ENCODE data around the gene C3AR1.
A peak's percentile ranks its signal among the peaks of the same experiment; 100 is the strongest.

Gene C3AR1

DNA sequence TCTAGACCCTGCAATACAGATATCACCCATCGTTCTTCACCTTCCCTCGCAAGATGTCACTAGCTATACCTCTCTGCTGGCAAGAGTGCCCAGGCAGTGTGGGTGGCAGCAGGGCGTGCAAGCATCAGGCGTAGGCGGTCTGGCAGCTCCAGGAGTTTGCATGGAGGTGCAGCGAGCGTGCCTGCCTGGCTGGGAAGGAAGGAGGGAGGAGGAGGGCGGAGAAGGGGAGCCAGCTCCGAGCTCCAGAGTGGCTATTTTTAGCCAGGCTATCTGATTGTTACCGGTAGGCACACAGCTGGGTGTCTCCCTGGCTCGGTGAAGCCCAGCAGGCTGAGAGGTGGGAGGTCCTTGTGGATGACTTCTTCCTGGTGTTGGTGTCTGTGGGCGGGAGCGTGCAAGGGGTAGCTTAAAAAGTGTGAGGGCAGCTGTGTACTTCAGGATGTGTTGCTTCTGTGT lies 27.5 kb downstream of the C3AR1 start:
- Histone ChIP-seq H3K9me3 (replicated peaks in 1 of 2; ENCODE audit: control insufficient read depth in 2 of 2, insufficient read depth in 1 of 2, low read depth in 1 of 2, low read length in 2 of 2) (no peaks in the 10 kb centered on the region), H3K36me3 (replicated peaks in 1 of 2; ENCODE audit: control insufficient read depth in 2 of 2, insufficient read depth in 2 of 2, low read length in 2 of 2) (peaks cover 6 to 36% of the 10 kb centered on the region in 2 donors), H3K18ac (ENCODE audit: low read length) (peak overlapping the region; percentile 78), H3K14ac (ENCODE audit: low read length) (no peak overlapping the region), H3K27me3 (ENCODE audit: control insufficient read depth in 3 of 3, insufficient read depth in 3 of 3, low read depth in 1 of 3, low read length in 3 of 3) (no peaks in the 10 kb centered on the region), H3K4ac (ENCODE audit: low read length) (no peak overlapping the region), H3K4me1 (ENCODE audit: control insufficient read depth in 2 of 2, insufficient read depth in 1 of 2, low read depth in 1 of 2, low read length in 2 of 2) (peaks cover 17 to 19% of the 10 kb centered on the region in 2 donors), H3K23ac (ENCODE audit: low read depth, low read length, poor library complexity) (no peak overlapping the region), H2BK15ac (ENCODE audit: low read length) (peak overlapping the region; percentile 12), H3K4me2 (ENCODE audit: insufficient read depth, low read length, poor library complexity, severe bottlenecking) (peak overlapping the region; percentile 59), H2BK12ac (ENCODE audit: low read length) (peak overlapping the region; percentile 51), H3K9ac (ENCODE audit: low read depth, low read length, poor library complexity) (no peak overlapping the region), H4K91ac (ENCODE audit: low read depth, low read length, poor library complexity) (no peak overlapping the region), H2BK120ac (ENCODE audit: low read depth, low read length) (no peak overlapping the region), H3K4me3 (ENCODE audit: low read length in 2 of 2) (peak overlapping the region in 1 of 2 donors; percentile 31), H4K8ac (ENCODE audit: low read depth, low read length) (no peak overlapping the region), H2BK5ac (ENCODE audit: low read length) (peak overlapping the region; percentile 9), H3K27ac (replicated peaks; ENCODE audit: low read length) (peak overlapping the region; percentile 11), H3K79me1 (ENCODE audit: low read depth, low read length) (no peaks in the 10 kb centered on the region), H2AFZ (ENCODE audit: low read length) (no peak overlapping the region), H2AK5ac (ENCODE audit: low read depth, low read length) (no peak overlapping the region)
- WGBS, 2 donors (ENCODE audit: extremely low coverage in 2 of 2, insufficient read length in 2 of 2, insufficient replicate concordance in 1 of 2) = no CpG with 5 or more reads among the region's 13 CpGs
- DNase-seq (ENCODE audit: low spot score) = peak; percentile 27

DNA sequence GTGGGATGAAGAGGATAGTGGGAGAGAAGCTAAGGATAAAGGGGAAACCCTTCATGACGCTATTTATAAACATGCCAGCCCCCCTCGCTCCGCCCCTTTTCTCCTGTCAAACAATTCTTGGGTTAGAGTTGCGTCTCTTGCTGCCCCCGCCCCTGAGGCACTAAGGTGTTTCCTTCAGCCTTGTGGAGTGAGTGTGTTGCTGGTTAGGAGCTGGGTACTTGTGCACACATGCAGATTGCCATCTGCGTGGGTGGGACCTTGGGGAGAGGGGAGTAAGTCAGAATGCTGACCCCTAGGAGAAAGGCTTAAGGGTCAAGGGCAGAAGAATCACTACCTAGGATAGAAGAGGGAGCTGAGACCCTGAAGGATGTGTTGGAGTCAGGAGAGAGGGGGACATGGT lies 28.2 kb downstream of the C3AR1 start:
- Histone ChIP-seq H3K18ac (ENCODE audit: low read length) (no peak overlapping the region), H3K4ac (ENCODE audit: low read length) (no peak overlapping the region), H3K23ac (ENCODE audit: low read depth, low read length, poor library complexity) (no peak overlapping the region), H2AK5ac (ENCODE audit: low read depth, low read length) (no peak overlapping the region), H3K9me3 (replicated peaks in 1 of 2; ENCODE audit: control insufficient read depth in 2 of 2, insufficient read depth in 1 of 2, low read depth in 1 of 2, low read length in 2 of 2) (no peaks in the 10 kb centered on the region), H3K14ac (ENCODE audit: low read length) (no peak overlapping the region), H3K27me3 (ENCODE audit: control insufficient read depth in 3 of 3, insufficient read depth in 3 of 3, low read depth in 1 of 3, low read length in 3 of 3) (no peaks in the 10 kb centered on the region), H2AFZ (ENCODE audit: low read length) (no peak overlapping the region), H3K79me1 (ENCODE audit: low read depth, low read length) (peaks cover 1% of the 10 kb centered on the region), H2BK15ac (ENCODE audit: low read length) (no peak overlapping the region), H2BK12ac (ENCODE audit: low read length) (no peak overlapping the region), H3K27ac (replicated peaks; ENCODE audit: low read length) (no peak overlapping the region), H4K91ac (ENCODE audit: low read depth, low read length, poor library complexity) (no peak overlapping the region), H3K36me3 (replicated peaks in 1 of 2; ENCODE audit: control insufficient read depth in 2 of 2, insufficient read depth in 2 of 2, low read length in 2 of 2) (peaks cover 2 to 31% of the 10 kb centered on the region in 2 donors), H4K8ac (ENCODE audit: low read depth, low read length) (no peak overlapping the region), H3K4me1 (ENCODE audit: control insufficient read depth in 2 of 2, insufficient read depth in 1 of 2, low read depth in 1 of 2, low read length in 2 of 2) (peaks cover 20 to 23% of the 10 kb centered on the region in 2 donors), H3K9ac (ENCODE audit: low read depth, low read length, poor library complexity) (no peak overlapping the region), H3K4me2 (ENCODE audit: insufficient read depth, low read length, poor library complexity, severe bottlenecking) (no peak overlapping the region), H3K4me3 (ENCODE audit: low read length in 2 of 2) (no peak overlapping the region), H2BK120ac (ENCODE audit: low read depth, low read length) (no peak overlapping the region), H2BK5ac (ENCODE audit: low read length) (no peak overlapping the region)
- no peak for DNase-seq (ENCODE audit: low spot score)
- WGBS, 2 donors (ENCODE audit: extremely low coverage in 2 of 2, insufficient read length in 2 of 2, insufficient replicate concordance in 1 of 2) = no CpG with 5 or more reads among the region's 6 CpGs

DNA sequence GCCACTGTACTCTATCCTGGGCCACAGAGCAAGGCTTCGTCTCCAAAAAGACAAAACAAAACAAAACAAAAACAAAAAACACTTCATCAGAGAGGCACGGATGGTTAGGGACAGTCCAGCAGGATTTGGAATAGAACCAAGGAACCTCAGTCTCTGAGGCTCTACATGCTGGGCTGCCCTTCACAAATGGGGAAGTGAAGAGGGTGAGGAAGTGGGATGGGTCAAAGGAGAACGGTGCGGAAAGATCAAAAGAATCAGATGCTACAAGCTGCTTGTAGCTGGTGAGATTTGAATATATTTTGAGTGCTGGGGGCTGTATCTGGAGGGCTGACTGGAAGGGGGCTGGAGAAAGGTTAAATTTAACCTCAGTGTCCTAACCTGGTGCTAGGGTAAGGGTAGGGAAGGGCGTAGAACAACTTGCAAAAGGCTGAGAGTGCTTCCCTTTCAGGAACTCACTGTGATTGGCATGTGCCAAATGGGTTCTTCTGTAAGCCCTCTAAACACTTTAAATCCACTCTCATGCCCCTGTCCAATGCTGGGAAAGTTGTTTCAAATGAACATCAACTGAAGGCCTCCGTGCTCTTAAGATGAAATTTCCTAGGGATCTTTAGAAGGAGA lies 29.0 kb downstream of the C3AR1 start:
- Histone ChIP-seq H2BK5ac (ENCODE audit: low read length) (no peak overlapping the region), H4K91ac (ENCODE audit: low read depth, low read length, poor library complexity) (no peak overlapping the region), H3K27me3 (ENCODE audit: control insufficient read depth in 3 of 3, insufficient read depth in 3 of 3, low read depth in 1 of 3, low read length in 3 of 3) (no peaks in the 10 kb centered on the region), H3K4me2 (ENCODE audit: insufficient read depth, low read length, poor library complexity, severe bottlenecking) (no peak overlapping the region), H3K23ac (ENCODE audit: low read depth, low read length, poor library complexity) (no peak overlapping the region), H2BK12ac (ENCODE audit: low read length) (no peak overlapping the region), H2AFZ (ENCODE audit: low read length) (no peak overlapping the region), H2BK120ac (ENCODE audit: low read depth, low read length) (no peak overlapping the region), H3K9me3 (replicated peaks in 1 of 2; ENCODE audit: control insufficient read depth in 2 of 2, insufficient read depth in 1 of 2, low read depth in 1 of 2, low read length in 2 of 2) (no peaks in the 10 kb centered on the region), H3K36me3 (replicated peaks in 1 of 2; ENCODE audit: control insufficient read depth in 2 of 2, insufficient read depth in 2 of 2, low read length in 2 of 2) (peaks cover 2 to 24% of the 10 kb centered on the region in 2 donors), H3K27ac (replicated peaks; ENCODE audit: low read length) (no peak overlapping the region), H3K4ac (ENCODE audit: low read length) (no peak overlapping the region), H2BK15ac (ENCODE audit: low read length) (no peak overlapping the region), H3K9ac (ENCODE audit: low read depth, low read length, poor library complexity) (no peak overlapping the region), H4K8ac (ENCODE audit: low read depth, low read length) (no peak overlapping the region), H3K79me1 (ENCODE audit: low read depth, low read length) (peaks cover 1% of the 10 kb centered on the region), H3K18ac (ENCODE audit: low read length) (no peak overlapping the region), H3K4me1 (ENCODE audit: control insufficient read depth in 2 of 2, insufficient read depth in 1 of 2, low read depth in 1 of 2, low read length in 2 of 2) (peaks cover 20 to 23% of the 10 kb centered on the region in 2 donors), H3K4me3 (ENCODE audit: low read length in 2 of 2) (no peak overlapping the region), H3K14ac (ENCODE audit: low read length) (no peak overlapping the region), H2AK5ac (ENCODE audit: low read depth, low read length) (no peak overlapping the region)
- no CpG with 5 or more reads among the region's 6 CpGs for WGBS, 2 donors (ENCODE audit: extremely low coverage in 2 of 2, insufficient read length in 2 of 2, insufficient replicate concordance in 1 of 2)
- DNase-seq (ENCODE audit: low spot score) = no peak

DNA sequence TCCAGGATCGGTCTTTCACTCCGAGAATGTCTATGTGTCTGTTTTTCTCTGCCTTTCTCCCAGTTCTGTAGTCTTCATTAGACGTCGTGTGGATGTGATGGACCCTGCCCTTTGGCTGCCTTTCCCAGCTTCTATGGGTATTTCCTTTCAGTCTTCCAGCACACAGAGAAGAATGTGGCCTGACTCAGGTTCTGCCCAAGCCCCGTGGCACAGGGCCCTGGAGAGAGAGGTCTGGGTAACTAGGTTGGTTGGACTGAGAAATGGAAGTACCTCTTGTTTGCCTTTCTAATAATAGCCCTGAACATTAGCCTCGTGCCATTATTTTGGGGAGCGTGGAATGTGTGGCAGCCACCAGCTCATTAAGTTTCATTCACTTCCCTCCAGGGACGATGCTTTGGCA lies 29.8 kb downstream of the C3AR1 start:
- Histone ChIP-seq H3K4ac (ENCODE audit: low read length) (no peak overlapping the region), H2BK120ac (ENCODE audit: low read depth, low read length) (no peak overlapping the region), H3K36me3 (replicated peaks in 1 of 2; ENCODE audit: control insufficient read depth in 2 of 2, insufficient read depth in 2 of 2, low read length in 2 of 2) (peaks cover 2 to 16% of the 10 kb centered on the region in 2 donors), H2BK12ac (ENCODE audit: low read length) (no peak overlapping the region), H2BK15ac (ENCODE audit: low read length) (no peak overlapping the region), H3K79me1 (ENCODE audit: low read depth, low read length) (peaks cover 1% of the 10 kb centered on the region), H3K4me3 (ENCODE audit: low read length in 2 of 2) (no peak overlapping the region), H3K4me2 (ENCODE audit: insufficient read depth, low read length, poor library complexity, severe bottlenecking) (no peak overlapping the region), H2AK5ac (ENCODE audit: low read depth, low read length) (no peak overlapping the region), H3K18ac (ENCODE audit: low read length) (no peak overlapping the region), H3K4me1 (ENCODE audit: control insufficient read depth in 2 of 2, insufficient read depth in 1 of 2, low read depth in 1 of 2, low read length in 2 of 2) (peaks cover 20 to 25% of the 10 kb centered on the region in 2 donors), H2BK5ac (ENCODE audit: low read length) (no peak overlapping the region), H3K27me3 (ENCODE audit: control insufficient read depth in 3 of 3, insufficient read depth in 3 of 3, low read depth in 1 of 3, low read length in 3 of 3) (no peaks in the 10 kb centered on the region), H3K14ac (ENCODE audit: low read length) (no peak overlapping the region), H3K9ac (ENCODE audit: low read depth, low read length, poor library complexity) (no peak overlapping the region), H3K9me3 (replicated peaks in 1 of 2; ENCODE audit: control insufficient read depth in 2 of 2, insufficient read depth in 1 of 2, low read depth in 1 of 2, low read length in 2 of 2) (no peaks in the 10 kb centered on the region), H3K27ac (replicated peaks; ENCODE audit: low read length) (no peak overlapping the region), H4K8ac (ENCODE audit: low read depth, low read length) (no peak overlapping the region), H2AFZ (ENCODE audit: low read length) (no peak overlapping the region), H3K23ac (ENCODE audit: low read depth, low read length, poor library complexity) (no peak overlapping the region), H4K91ac (ENCODE audit: low read depth, low read length, poor library complexity) (no peak overlapping the region)
- no peak for DNase-seq (ENCODE audit: low spot score)
- no CpG with 5 or more reads among the region's 8 CpGs for WGBS, 2 donors (ENCODE audit: extremely low coverage in 2 of 2, insufficient read length in 2 of 2, insufficient replicate concordance in 1 of 2)

Data from neuronal stem cell (in vitro differentiated cells).